ENCODE measurements around the gene ATP6V1D. TPM values are rescaled to one million over a fixed set of nuclear protein-coding genes. Genes with fewer than 3 reads are reported as not detected.

The ATP6V1D gene
- total RNA-seq, 1 donor from 2014 or later: 55.5 TPM

- no peak overlapping the region for H3K27ac Mint-ChIP-seq (ENCODE audit: unreplicated experiment)
- no peak for DNase-seq (ENCODE audit: low spot score)
- H3K9me3 Mint-ChIP-seq (ENCODE audit: unreplicated experiment): no peaks in the 10 kb centered on the region
- H3K36me3 Mint-ChIP-seq (ENCODE audit: low read depth, unreplicated experiment): peaks cover 30% of the 10 kb centered on the region
- H3K27me3 Mint-ChIP-seq (ENCODE audit: unreplicated experiment): no peaks in the 10 kb centered on the region
- no peaks in the 10 kb centered on the region for H3K4me1 Mint-ChIP-seq (ENCODE audit: unreplicated experiment)
- TF ChIP-seq, protein P1, sequence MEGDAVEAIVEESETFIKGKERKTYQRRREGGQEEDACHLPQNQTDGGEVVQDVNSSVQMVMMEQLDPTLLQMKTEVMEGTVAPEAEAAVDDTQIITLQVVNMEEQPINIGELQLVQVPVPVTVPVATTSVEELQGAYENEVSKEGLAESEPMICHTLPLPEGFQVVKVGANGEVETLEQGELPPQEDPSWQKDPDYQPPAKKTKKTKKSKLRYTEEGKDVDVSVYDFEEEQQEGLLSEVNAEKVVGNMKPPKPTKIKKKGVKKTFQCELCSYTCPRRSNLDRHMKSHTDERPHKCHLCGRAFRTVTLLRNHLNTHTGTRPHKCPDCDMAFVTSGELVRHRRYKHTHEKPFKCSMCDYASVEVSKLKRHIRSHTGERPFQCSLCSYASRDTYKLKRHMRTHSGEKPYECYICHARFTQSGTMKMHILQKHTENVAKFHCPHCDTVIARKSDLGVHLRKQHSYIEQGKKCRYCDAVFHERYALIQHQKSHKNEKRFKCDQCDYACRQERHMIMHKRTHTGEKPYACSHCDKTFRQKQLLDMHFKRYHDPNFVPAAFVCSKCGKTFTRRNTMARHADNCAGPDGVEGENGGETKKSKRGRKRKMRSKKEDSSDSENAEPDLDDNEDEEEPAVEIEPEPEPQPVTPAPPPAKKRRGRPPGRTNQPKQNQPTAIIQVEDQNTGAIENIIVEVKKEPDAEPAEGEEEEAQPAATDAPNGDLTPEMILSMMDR (IDR thresholded peaks at IDR 0.05; ENCODE audit: unreplicated experiment): no peak
- no peak overlapping the region for H3K4me3 Mint-ChIP-seq (ENCODE audit: unreplicated experiment)
Measured at GRCh38 chr14:67371247-67372148, 11.9 kb upstream of the ATP6V1D start.

DNA sequence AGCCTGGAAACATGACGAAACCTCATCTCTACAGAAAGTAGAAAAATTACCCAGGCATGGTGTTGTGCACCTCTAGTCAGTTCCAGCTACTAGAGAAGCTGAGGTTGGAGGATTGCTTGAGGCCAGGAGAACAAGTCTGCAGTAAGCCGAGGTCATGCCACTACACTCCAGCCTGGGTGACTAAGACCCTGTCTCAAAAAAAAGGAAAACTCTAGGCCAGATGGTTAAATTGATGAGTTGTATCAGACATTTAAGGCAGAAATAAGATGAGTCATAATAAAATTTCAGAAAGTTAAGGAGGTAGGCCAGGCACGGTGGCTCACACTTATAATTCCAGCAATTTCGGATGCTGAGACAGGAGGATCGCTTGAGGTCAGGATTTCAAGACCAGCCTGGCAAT, 11.2 kb upstream of the ATP6V1D start:
- no peak for DNase-seq (ENCODE audit: low spot score)
- H3K9me3 Mint-ChIP-seq (ENCODE audit: unreplicated experiment): no peaks in the 10 kb centered on the region

GRCh38 chr14:67365476-67365875, 5.9 kb upstream of the ATP6V1D start:
- no peaks in the 10 kb centered on the region for H3K9me3 Mint-ChIP-seq (ENCODE audit: unreplicated experiment)
- H3K36me3 Mint-ChIP-seq (ENCODE audit: low read depth, unreplicated experiment): peaks cover 16% of the 10 kb centered on the region
- H3K27me3 Mint-ChIP-seq (ENCODE audit: unreplicated experiment): peaks cover 2% of the 10 kb centered on the region
- H3K27ac Mint-ChIP-seq (ENCODE audit: unreplicated experiment): no peak overlapping the region
- TF ChIP-seq, protein P1 (IDR thresholded peaks at IDR 0.05; ENCODE audit: unreplicated experiment): no peak
- DNase-seq (ENCODE audit: low spot score): no peak
- H3K4me3 Mint-ChIP-seq (ENCODE audit: unreplicated experiment): no peak overlapping the region
- H3K4me1 Mint-ChIP-seq (ENCODE audit: unreplicated experiment): peaks cover 9% of the 10 kb centered on the region

More for the DNA sequence above, 11.2 kb upstream of the ATP6V1D start:
- TF ChIP-seq, protein P1 (IDR thresholded peaks at IDR 0.05; ENCODE audit: unreplicated experiment): no peak
- Mint-ChIP-seq H3K27ac (ENCODE audit: unreplicated experiment) (no peak overlapping the region), H3K4me3 (ENCODE audit: unreplicated experiment) (no peak overlapping the region), H3K36me3 (ENCODE audit: low read depth, unreplicated experiment) (peaks cover 31% of the 10 kb centered on the region), H3K4me1 (ENCODE audit: unreplicated experiment) (no peaks in the 10 kb centered on the region), H3K27me3 (ENCODE audit: unreplicated experiment) (no peaks in the 10 kb centered on the region)

- H3K27ac Mint-ChIP-seq (ENCODE audit: unreplicated experiment): peak overlapping the region; percentile 98
- peaks cover 34% of the 10 kb centered on the region for H3K4me1 Mint-ChIP-seq (ENCODE audit: unreplicated experiment)
- peaks cover 6% of the 10 kb centered on the region for H3K27me3 Mint-ChIP-seq (ENCODE audit: unreplicated experiment)
- TF ChIP-seq, protein P1 (IDR thresholded peaks at IDR 0.05; ENCODE audit: unreplicated experiment): no peak
- no peak for DNase-seq (ENCODE audit: low spot score)
- H3K36me3 Mint-ChIP-seq (ENCODE audit: low read depth, unreplicated experiment): no peaks in the 10 kb centered on the region
- peak overlapping the region; percentile 98 for H3K4me3 Mint-ChIP-seq (ENCODE audit: unreplicated experiment)
- no peaks in the 10 kb centered on the region for H3K9me3 Mint-ChIP-seq (ENCODE audit: unreplicated experiment)
Measured at GRCh38 chr14:67360470-67361206, 1.0 kb upstream of the ATP6V1D start.
